ENCODE results near the gene SLC24A4. TPM values are rescaled to one million over a fixed set of nuclear protein-coding genes. Genes with fewer than 3 reads are reported as not detected.

The SLC24A4 gene
- total RNA-seq, 4 donors from 2014 or later: 0.81 to 3.6 (median 1.4) TPM

- Histone ChIP-seq H3K27ac (no peak overlapping the region), H3K36me3 (no peaks in the 10 kb centered on the region), H3K4me1 (peaks cover 5 to 17% (median 8%) of the 10 kb centered on the region in 3 donors), H3K4me3 (no peak overlapping the region), H3K27me3 (no peaks in the 10 kb centered on the region), H3K9me3 (no peaks in the 10 kb centered on the region)
- TF ChIP-seq POLR2A (IDR thresholded peaks at IDR 0.05) (no peak), POLR2AphosphoS5 (IDR thresholded peaks at IDR 0.05) (no peak), EP300 (IDR thresholded peaks at IDR 0.05) (no peak)
- TF ChIP-seq, protein P1, sequence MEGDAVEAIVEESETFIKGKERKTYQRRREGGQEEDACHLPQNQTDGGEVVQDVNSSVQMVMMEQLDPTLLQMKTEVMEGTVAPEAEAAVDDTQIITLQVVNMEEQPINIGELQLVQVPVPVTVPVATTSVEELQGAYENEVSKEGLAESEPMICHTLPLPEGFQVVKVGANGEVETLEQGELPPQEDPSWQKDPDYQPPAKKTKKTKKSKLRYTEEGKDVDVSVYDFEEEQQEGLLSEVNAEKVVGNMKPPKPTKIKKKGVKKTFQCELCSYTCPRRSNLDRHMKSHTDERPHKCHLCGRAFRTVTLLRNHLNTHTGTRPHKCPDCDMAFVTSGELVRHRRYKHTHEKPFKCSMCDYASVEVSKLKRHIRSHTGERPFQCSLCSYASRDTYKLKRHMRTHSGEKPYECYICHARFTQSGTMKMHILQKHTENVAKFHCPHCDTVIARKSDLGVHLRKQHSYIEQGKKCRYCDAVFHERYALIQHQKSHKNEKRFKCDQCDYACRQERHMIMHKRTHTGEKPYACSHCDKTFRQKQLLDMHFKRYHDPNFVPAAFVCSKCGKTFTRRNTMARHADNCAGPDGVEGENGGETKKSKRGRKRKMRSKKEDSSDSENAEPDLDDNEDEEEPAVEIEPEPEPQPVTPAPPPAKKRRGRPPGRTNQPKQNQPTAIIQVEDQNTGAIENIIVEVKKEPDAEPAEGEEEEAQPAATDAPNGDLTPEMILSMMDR (IDR thresholded peaks at IDR 0.05): no peak
- ATAC-seq: no peak
- WGBS, 2 donors (ENCODE audit: low coverage in 1 of 2): 37 to 66% methylated on average over 9 to 10 of the region's 10 CpGs
These were observed 89.9 kb downstream of the SLC24A4 start for GRCh38 chr14:92412912-92413311.

DNA sequence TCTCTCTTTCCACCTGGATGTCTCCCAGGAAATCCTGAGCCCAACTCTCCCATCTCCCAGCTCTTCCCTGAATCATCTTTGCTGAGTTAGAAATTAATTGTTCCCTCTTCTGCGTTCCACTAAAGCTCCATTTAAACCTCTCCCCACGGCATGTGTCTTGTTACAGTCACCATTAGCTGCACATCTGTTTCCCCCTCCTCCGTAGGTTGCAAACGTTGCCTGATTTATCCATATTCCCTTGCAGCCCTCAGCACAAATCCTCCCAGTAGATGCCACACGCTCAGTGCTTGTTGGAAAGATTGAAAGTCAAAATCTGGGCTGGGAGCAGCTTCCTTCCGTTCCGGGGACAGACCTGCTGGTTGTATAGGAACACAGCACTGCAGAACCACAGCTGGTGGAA lies 90.4 kb downstream of the SLC24A4 start:
- no peak for TF ChIP-seq POLR2A (IDR thresholded peaks at IDR 0.05)
- TF ChIP-seq, protein P1 (IDR thresholded peaks at IDR 0.05): no peak
- no peak for TF ChIP-seq EP300 (IDR thresholded peaks at IDR 0.05)
- TF ChIP-seq POLR2AphosphoS5 (IDR thresholded peaks at IDR 0.05): no peak
- Histone ChIP-seq H3K9me3 (no peaks in the 10 kb centered on the region), H3K27ac (no peak overlapping the region), H3K4me1 (peaks cover under 1 to 12% (median 6%) of the 10 kb centered on the region in 3 donors), H3K4me3 (no peak overlapping the region), H3K27me3 (no peaks in the 10 kb centered on the region), H3K36me3 (no peaks in the 10 kb centered on the region)
- ATAC-seq: no peak
- WGBS, 2 donors (ENCODE audit: low coverage in 1 of 2): 18 to 38% methylated on average over 3 to 4 of the region's 7 CpGs

- no peaks in the 10 kb centered on the region for H3K9me3 ChIP-seq
- H3K27ac ChIP-seq: no peak overlapping the region
- no peaks in the 10 kb centered on the region for H3K36me3 ChIP-seq
- H3K4me3 ChIP-seq: no peak overlapping the region
- H3K4me1 ChIP-seq: no peaks in the 10 kb centered on the region
- WGBS, 2 donors (ENCODE audit: low coverage in 1 of 2): 48 to 80% methylated on average over 5 to 8 of the region's 13 CpGs
- TF ChIP-seq POLR2AphosphoS5 (IDR thresholded peaks at IDR 0.05) (no peak), POLR2A (IDR thresholded peaks at IDR 0.05) (no peak), EP300 (IDR thresholded peaks at IDR 0.05) (no peak)
- TF ChIP-seq, protein P1 (IDR thresholded peaks at IDR 0.05): no peak
- peak; percentile 42 for ATAC-seq
- H3K27me3 ChIP-seq: no peaks in the 10 kb centered on the region
These were observed 91.9 kb downstream of the SLC24A4 start for GRCh38 chr14:92414690-92415445.

- no peak overlapping the region for H3K4me3 ChIP-seq
- H3K27me3 ChIP-seq: no peaks in the 10 kb centered on the region
- H3K27ac ChIP-seq: no peak overlapping the region
- no peaks in the 10 kb centered on the region for H3K4me1 ChIP-seq
- ATAC-seq: no peak
- 83 to 90% methylated on average over 4 to 5 of the region's 9 CpGs for WGBS, 2 donors (ENCODE audit: low coverage in 1 of 2)
- no peaks in the 10 kb centered on the region for H3K36me3 ChIP-seq
- TF ChIP-seq EP300 (IDR thresholded peaks at IDR 0.05): no peak
- TF ChIP-seq, protein P1 (IDR thresholded peaks at IDR 0.05): no peak
- H3K9me3 ChIP-seq: no peaks in the 10 kb centered on the region
These were observed 93.0 kb downstream of the SLC24A4 start for GRCh38 chr14:92415969-92416368.

- no peaks in the 10 kb centered on the region for H3K4me1 ChIP-seq
- ATAC-seq: no peak
- H3K27me3 ChIP-seq: no peaks in the 10 kb centered on the region
- no peaks in the 10 kb centered on the region for H3K9me3 ChIP-seq
- 60 to 79% methylated on average over 2 of the region's 2 CpGs for WGBS, 2 donors (ENCODE audit: low coverage in 1 of 2)
- H3K36me3 ChIP-seq: no peaks in the 10 kb centered on the region
- H3K27ac ChIP-seq: no peak overlapping the region
- H3K4me3 ChIP-seq: no peak overlapping the region
- no peak for TF ChIP-seq POLR2AphosphoS5 (IDR thresholded peaks at IDR 0.05)
These were observed 93.6 kb downstream of the SLC24A4 start for GRCh38 chr14:92416544-92416943.
